Endothelial cell of umbilical vein (primary cell): ENCODE measurements around the gene PWWP2A.

ENCODE experiments used
- EZH2 ChIP-seq: IDR thresholded peaks from 2 replicates; pipeline ENCODE4 v1.6.1; 2012; ENCODE audit warnings: borderline replicate concordance, low read depth, mild to moderate bottlenecking, moderate library complexity, low read length, inconsistent platforms; ENCODE audit not compliant: severe bottlenecking
- FOS ChIP-seq: IDR thresholded peaks from 2 replicates; pipeline ENCODE4 v1.6.1; 2011; ENCODE audit warnings: mild to moderate bottlenecking, low read length, moderate library complexity, borderline replicate concordance; ENCODE audit not compliant: insufficient read depth
- GATA2 ChIP-seq: IDR thresholded peaks from 2 replicates; pipeline ENCODE4 v1.7.0; 2011; ENCODE audit warnings: low read depth, mild to moderate bottlenecking, moderate library complexity, mixed read lengths, low read length; ENCODE audit not compliant: insufficient read length, insufficient read depth
- JUN ChIP-seq: IDR thresholded peaks from 2 replicates; pipeline ENCODE4 v1.6.1; 2011; ENCODE audit warnings: borderline replicate concordance, low read depth; ENCODE audit not compliant: insufficient read length, insufficient read depth
- POLR2A ChIP-seq: IDR thresholded peaks from 2 replicates; pipeline ENCODE4 v1.6.1; 2012; ENCODE audit warnings: low read depth, mild to moderate bottlenecking, control low read depth, low read length
- POLR2AphosphoS5 ChIP-seq: IDR thresholded peaks from 2 replicates; pipeline ENCODE4 v1.6.1; 2012; ENCODE audit warnings: low read depth, mild to moderate bottlenecking, control low read depth, low read length, moderate library complexity; ENCODE audit not compliant: insufficient read depth
- TF ChIP-seq, protein P1 (sequence below), 2 donors: IDR thresholded peaks; 1 replicate in 1 of 2; 2 replicates in 1 of 2; pipeline ENCODE4 v1.5.1; 2011; ENCODE audit warnings: low read length in 2 of 2, mild to moderate bottlenecking in 2 of 2, moderate library complexity in 2 of 2, control low read depth in 1 of 2, inconsistent platforms in 1 of 2, low read depth in 1 of 2; ENCODE audit not compliant: insufficient read depth in 1 of 2; ENCODE audit errors: extremely low read depth in 1 of 2
- TF ChIP-seq, protein P2 (sequence below): IDR thresholded peaks from 2 replicates; pipeline ENCODE4 v1.6.1; 2011; ENCODE audit not compliant: insufficient read depth, insufficient read length

DNA sequence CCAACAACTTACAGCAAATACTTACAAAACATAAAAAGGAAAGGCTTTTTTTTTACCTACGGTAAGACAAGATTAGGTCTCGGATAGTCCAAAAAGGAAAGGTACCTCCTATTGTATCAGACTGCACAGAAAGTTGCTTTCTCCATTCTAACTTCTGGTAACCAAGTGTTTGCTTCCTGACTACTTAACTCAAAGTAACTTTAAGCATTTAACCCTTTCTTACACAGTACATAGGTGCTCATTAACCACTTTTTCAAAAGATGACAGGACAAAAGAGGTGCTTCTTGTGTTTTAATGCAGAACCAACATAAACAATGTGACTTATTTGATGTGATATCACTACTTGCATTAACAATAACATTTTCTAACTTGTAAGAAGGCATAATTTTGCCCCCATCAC, 23.1 kb downstream of the PWWP2A start:
- TF ChIP-seq, protein P1, sequence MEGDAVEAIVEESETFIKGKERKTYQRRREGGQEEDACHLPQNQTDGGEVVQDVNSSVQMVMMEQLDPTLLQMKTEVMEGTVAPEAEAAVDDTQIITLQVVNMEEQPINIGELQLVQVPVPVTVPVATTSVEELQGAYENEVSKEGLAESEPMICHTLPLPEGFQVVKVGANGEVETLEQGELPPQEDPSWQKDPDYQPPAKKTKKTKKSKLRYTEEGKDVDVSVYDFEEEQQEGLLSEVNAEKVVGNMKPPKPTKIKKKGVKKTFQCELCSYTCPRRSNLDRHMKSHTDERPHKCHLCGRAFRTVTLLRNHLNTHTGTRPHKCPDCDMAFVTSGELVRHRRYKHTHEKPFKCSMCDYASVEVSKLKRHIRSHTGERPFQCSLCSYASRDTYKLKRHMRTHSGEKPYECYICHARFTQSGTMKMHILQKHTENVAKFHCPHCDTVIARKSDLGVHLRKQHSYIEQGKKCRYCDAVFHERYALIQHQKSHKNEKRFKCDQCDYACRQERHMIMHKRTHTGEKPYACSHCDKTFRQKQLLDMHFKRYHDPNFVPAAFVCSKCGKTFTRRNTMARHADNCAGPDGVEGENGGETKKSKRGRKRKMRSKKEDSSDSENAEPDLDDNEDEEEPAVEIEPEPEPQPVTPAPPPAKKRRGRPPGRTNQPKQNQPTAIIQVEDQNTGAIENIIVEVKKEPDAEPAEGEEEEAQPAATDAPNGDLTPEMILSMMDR (IDR thresholded peaks at IDR 0.05; ENCODE audit: extremely low read depth in 1 of 2, insufficient read depth in 1 of 2, low read depth in 1 of 2, low read length in 2 of 2) = no peak
- no peak for TF ChIP-seq POLR2A
- TF ChIP-seq EZH2 = no peak
- no peak for TF ChIP-seq GATA2
- TF ChIP-seq, protein P2, sequence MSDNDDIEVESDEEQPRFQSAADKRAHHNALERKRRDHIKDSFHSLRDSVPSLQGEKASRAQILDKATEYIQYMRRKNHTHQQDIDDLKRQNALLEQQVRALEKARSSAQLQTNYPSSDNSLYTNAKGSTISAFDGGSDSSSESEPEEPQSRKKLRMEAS = no peak
- TF ChIP-seq FOS = no peak
- TF ChIP-seq POLR2AphosphoS5 = no peak
- no peak for TF ChIP-seq JUN
